ENCODE measurements around the gene S100A9.

The S100A9 gene

DNA sequence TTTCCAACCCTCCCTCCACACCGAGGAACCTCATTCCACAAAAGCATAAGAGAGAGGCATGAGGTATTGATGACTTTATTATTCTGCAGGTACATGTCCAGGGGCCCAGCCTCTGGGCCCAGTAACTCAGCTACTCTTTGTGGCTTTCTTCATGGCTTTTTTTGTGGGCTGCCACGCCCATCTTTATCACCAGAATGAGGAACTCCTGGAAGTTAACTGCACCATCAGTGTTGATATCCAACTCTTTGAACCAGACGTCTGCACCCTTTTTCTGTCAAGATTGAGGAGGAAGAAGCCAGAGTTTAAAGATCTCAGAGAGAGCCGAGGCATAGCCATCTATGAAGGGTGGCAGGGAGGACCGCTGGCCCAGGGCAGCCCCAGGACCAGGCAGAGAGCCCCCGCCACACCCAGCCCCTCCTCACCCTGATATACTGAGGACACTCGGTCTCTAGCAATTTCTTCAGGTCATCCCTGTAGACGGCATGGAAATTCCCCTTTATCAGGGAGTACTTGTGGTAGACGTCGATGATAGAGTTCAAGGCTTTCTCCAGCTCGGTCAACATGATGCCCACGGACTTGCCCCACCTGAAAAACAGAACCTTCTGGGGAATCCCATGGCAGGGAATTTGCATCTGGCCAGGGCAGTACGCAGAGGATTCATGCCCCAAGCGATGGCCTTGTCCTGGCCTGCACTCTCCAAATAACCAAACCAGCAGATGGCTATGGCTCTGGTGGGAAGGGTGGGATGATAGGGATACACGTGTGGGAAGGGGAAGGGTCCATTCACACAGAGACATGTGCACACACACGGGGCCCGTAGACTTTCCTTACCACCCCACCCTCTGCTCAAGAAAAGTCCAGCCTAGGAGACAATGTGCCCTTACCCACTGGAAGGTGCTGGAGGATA lies 32.6 kb downstream of the S100A9 start:
- no peak overlapping the region for H3K4me3 ChIP-seq (ENCODE audit: control insufficient read depth, low read depth, low read length)
- DNase-seq (ENCODE audit: low read depth) = no peak
- no peak for TF ChIP-seq CTCF (IDR thresholded peaks at IDR 0.05; ENCODE audit: control insufficient read depth, insufficient read depth, low read depth, low read length, missing control alignments)

DNA sequence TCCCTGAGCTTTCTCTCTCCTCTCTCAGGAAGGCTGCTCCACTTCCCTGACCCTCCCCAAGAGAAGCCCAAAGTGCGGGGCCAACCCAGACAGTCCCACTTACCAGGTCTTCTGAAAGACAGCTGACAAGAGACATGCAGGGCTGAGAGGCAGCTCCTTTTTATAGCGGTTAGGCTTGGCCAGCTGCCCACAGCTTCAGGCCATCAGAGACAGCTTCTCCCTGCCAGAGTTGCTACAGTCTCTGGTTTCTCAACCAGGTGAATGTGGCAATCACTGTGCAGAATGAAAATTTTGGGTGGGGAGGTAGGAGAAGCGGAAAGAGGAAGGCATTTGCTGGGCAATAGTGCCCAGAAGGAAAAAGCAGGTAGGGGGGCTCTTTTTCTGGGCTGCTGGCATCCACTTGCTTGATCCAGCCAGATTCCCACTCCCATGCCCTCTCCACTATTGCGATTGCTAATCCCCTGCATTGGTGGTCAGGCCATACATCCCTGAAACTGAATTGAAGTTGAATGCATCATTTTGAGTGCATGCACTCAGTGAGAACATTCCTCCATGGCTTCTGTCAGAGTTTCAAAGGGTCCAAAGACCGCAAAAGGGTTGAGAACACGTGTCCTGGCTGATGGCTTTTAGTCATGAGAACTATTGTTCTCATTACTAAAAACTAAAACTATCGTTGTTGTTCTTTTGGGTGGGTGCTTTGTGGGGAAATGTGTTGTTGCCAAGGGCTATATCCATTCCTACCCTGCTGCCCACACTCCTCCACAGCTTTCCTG lies 33.5 kb downstream of the S100A9 start, which contains the start of gene S100A8:
Gene S100A8 (minus strand): TSS at position 136 of the 773 bp plus-strand sequence. CDS start 538 bp downstream, outside the sequence.
- no peak for TF ChIP-seq CTCF (IDR thresholded peaks at IDR 0.05; ENCODE audit: control insufficient read depth, insufficient read depth, low read depth, low read length, missing control alignments)
- no peak for DNase-seq (ENCODE audit: low read depth)
- H3K4me3 ChIP-seq (ENCODE audit: control insufficient read depth, low read depth, low read length) = no peak within 1 kb of the TSS

DNA sequence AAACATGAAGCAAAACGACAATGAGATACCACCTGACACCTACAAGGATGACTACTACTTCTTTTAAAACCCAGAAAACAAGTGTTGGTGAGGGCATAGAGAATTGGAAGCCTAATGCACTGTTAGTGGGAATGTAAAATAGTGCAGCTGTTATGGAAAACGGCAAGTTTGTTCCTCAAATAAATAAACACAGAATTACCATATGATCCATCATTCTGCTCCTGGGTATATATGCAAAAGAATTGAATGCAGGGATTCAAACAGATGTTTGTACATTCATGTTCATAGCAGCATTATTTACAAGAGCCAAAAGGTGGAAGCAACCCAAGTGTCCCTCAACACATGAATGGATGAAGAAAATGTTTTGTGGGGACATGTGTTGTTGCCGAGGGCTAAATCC lies 34.6 kb downstream of the S100A9 start:
- TF ChIP-seq CTCF (IDR thresholded peaks at IDR 0.05; ENCODE audit: control insufficient read depth, insufficient read depth, low read depth, low read length, missing control alignments) = no peak
- H3K4me3 ChIP-seq (ENCODE audit: control insufficient read depth, low read depth, low read length) = no peak overlapping the region
- DNase-seq (ENCODE audit: low read depth) = no peak

DNA sequence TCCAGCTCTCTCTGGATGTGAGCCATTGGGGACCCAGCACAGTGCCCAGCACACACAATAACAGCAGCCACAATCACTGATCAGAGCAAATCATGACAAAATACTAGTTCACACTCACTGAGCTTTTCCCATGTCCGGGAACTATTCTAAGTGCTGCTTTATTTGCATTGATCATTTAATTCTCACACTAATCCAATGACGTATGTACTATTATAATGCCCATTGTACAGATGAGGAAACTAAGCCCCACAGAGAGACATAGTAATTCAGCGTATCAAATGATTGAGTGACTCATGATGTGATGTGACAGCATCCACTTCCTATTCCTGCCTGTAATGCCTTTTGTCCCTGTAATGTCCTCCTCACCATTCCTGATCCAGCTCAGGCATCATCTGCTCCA lies 35.2 kb downstream of the S100A9 start:
- DNase-seq (ENCODE audit: low read depth) = no peak
- no peak for TF ChIP-seq CTCF (IDR thresholded peaks at IDR 0.05; ENCODE audit: control insufficient read depth, insufficient read depth, low read depth, low read length, missing control alignments)
- H3K4me3 ChIP-seq (ENCODE audit: control insufficient read depth, low read depth, low read length) = no peak overlapping the region

GRCh38 chr1:153393926-153394325 lies 36.3 kb downstream of the S100A9 start:
- no peak for DNase-seq (ENCODE audit: low read depth)
- TF ChIP-seq CTCF (IDR thresholded peaks at IDR 0.05; ENCODE audit: control insufficient read depth, insufficient read depth, low read depth, low read length, missing control alignments) = no peak
- no peak overlapping the region for H3K4me3 ChIP-seq (ENCODE audit: control insufficient read depth, low read depth, low read length)

DNA sequence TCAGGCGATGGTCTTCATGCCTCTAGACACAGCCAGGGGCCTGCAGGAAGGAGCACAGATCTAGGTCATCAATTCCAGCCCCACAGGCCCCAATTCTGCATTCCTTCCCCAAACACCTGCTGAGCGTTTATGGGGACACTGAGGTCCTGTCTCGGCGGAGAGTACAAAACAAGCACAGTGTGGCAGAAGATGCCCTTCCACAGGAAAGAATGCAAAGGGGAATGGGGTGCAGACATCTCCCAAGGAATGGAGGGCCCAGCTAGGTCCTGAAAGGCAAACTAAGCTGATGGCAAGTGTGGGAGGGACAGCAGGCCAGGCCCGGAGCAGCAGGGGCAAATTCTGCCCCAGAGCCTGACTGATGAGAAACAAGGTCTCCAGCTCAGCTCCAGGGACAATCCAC lies 36.7 kb downstream of the S100A9 start:
- no peak for DNase-seq (ENCODE audit: low read depth)
- no peak overlapping the region for H3K4me3 ChIP-seq (ENCODE audit: control insufficient read depth, low read depth, low read length)
- no peak for TF ChIP-seq CTCF (IDR thresholded peaks at IDR 0.05; ENCODE audit: control insufficient read depth, insufficient read depth, low read depth, low read length, missing control alignments)

All from AG09309 (cell line).